ENCODE data around the gene LIPC. TPM values are rescaled to one million over a fixed set of nuclear protein-coding genes. Genes with fewer than 3 reads are reported as not detected.

Gene LIPC
- total RNA-seq, 1 donor from 2014 or later: 3.6 TPM

- intact Hi-C loops (cut with micrococcal nuclease): no loop called here
Measured at GRCh38 chr15:58406811-58407210, 25.0 kb upstream of the LIPC start.

GRCh38 chr15:58407236-58407775, 24.5 kb upstream of the LIPC start:
- intact Hi-C loops (cut with micrococcal nuclease): no loop called here

DNA sequence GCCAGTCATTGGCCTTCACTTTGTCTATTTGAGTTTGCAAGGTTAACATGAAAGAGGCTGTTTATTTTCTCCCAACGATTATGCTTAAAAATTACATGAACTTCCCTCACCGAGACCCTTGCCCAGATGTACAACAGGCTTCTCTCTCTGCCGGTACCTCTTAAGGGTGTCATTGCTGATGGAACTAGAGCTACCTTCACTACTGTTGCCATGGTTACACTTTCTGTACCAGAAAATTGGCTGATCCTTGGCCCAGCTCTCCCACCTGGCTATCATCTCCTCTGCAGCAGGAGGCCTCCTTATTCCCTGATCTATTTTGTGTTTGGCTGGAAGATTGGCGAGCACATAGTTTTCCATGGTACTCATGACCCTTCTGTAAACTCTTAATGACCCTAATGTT, 24.0 kb upstream of the LIPC start:
- intact Hi-C loops (cut with micrococcal nuclease): no loop called here

DNA sequence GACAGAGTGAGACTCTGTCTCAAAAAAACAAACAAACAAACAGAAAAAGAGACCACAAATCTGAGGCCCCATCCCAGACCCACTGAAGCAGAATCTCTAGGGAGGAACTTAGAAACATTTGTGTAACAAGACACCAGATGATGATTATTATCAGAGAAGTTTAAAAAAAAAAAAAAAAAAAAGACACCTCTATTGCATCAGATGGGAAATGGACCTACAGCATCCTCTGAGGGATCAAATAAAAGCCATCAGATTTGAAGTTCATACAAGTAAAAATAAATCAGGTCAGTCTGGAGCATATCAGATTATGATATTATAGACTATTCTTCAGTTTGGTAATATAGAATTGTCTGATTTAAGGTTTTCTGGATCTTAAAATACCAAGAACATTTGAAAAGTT, 21.9 kb upstream of the LIPC start:
- intact Hi-C loops (cut with micrococcal nuclease): loop anchor here (10.0 kb wide), 2 partner anchors 55 to 145 kb away; no protein-coding TSS in a partner anchor

- intact Hi-C loops (cut with micrococcal nuclease): loop anchor here (10.0 kb wide), 2 partner anchors 56 to 146 kb away; no protein-coding TSS in a partner anchor
Measured at GRCh38 chr15:58410353-58410752, 21.4 kb upstream of the LIPC start.

GRCh38 chr15:58413253-58413652, 18.5 kb upstream of the LIPC start:
- intact Hi-C loops (cut with micrococcal nuclease): loop anchor here (10.0 kb wide), 2 partner anchors 58 to 148 kb away; no protein-coding TSS in a partner anchor

GRCh38 chr15:58415636-58416035, 16.2 kb upstream of the LIPC start:
- intact Hi-C loops (cut with micrococcal nuclease): loop anchor here (10.0 kb wide), 2 partner anchors 61 to 151 kb away; no protein-coding TSS in a partner anchor

DNA sequence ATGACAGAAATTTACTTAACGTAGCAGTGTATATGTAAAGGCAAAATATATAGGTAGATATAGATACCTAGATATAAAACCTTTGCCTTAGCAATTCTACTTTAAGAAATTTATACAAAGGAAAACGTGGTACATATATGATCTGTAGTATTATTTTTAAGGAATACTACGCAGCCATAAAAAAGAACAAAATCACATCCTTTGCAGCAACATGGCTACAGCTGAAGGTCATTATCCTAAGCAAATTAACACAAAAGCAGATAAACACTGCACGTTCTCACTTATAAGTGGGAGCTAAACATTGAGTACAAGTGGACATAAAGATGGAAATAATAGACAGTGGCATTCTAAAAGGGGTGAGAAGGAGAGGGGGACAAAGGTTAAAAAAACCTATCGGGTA, 14.8 kb upstream of the LIPC start:
- intact Hi-C loops (cut with micrococcal nuclease): loop anchor here (10.0 kb wide), 2 partner anchors 62 to 152 kb away; no protein-coding TSS in a partner anchor

DNA sequence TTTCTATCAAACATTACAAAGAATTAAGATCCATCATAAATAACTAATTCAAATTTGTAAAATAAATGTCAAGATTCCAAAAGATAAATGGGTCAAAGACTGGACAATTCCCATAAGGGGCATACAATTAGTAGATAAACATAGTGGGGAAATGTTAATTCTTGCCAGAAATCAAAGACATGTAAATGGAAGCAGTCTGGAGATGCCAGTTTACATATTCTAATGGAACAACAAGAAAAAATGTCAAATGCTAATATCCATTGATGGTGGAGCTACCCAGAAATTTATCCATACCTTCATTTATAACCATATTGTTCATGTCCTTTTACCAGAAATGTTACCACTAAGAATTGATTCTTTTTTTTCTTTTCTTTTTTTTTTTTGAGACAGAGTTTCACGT, 13.7 kb upstream of the LIPC start:
- intact Hi-C loops (cut with micrococcal nuclease): loop anchor here (10.0 kb wide), 2 partner anchors 63 to 153 kb away; no protein-coding TSS in a partner anchor

DNA sequence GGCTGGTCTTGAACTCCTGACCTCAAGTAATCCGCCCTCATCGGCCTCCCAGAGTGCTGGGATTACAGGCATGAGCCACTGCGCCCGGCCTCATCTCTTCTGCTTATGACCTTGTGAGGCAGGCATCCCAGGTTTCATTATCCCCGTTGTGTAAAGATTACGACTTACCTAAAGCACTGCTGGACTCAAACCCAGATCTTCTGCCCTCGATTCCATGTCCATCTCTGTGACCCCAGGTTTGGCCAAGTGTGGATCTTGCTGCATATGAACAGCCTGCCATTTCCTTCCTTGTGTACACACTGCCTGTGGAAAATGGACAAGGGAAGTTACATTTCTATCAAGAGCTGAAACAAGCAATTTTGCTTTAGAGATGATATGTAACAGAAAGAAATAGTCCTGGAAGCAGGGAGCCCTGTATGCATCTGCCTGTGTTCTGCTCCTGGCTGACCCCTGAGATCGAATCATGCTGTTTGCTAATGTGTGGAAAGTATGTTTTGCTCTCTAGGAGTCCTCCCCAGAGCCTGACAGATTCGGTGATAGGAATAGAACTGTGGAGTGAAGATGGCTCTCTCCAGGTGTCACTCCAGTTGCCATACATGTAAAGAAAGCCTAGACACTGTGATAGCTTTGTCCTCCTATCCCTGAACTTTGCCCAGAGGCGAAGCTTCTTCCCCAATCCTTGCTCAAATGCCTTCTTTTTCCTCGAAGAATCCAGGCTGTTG, 11.8 kb upstream of the LIPC start:
- intact Hi-C loops (cut with micrococcal nuclease): loop anchor here (10.0 kb wide), 2 partner anchors 65 to 155 kb away; no protein-coding TSS in a partner anchor

DNA sequence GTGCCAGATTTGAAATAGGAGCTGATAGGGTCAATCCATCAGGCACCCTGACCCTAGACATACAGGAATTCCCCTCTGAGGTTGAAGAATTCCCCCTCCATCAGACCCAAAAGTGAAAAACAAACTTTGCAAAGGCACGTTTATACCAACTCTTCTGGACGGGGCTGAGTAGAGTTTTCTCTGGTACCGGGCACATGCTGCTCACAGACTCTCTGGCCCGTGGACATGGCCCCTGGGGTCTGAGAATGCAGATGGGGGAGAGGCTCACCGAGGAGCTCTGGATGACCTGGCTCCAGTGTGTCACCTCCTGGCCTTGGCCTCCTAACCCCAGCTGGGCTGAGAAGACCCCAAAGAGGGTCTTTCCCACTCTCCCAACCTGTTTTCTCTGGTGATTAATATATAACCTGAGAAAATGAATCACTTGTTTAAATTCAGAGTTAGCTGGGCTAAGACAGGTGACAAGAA, 11.2 kb upstream of the LIPC start:
- intact Hi-C loops (cut with micrococcal nuclease): no loop called here

DNA sequence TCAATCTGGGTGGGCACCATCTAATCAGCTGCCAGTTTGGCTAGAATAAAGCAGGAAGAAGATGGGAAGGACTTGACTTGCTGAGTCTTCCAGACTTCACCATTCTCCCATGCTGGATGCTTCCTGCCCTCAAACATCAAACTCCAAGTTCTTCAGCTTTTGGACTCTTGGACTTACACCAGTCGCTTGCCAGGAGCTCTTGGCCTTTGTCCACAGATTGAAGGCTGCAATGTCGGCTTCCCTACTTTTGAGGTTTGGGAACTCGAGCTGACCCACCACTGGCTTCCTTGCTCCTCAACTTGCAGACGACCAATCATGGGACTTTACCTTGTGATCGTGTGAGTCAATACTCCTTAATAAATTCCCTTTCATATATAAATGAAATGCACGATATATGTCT, 8.6 kb upstream of the LIPC start:
- intact Hi-C loops (cut with micrococcal nuclease): no loop called here

DNA sequence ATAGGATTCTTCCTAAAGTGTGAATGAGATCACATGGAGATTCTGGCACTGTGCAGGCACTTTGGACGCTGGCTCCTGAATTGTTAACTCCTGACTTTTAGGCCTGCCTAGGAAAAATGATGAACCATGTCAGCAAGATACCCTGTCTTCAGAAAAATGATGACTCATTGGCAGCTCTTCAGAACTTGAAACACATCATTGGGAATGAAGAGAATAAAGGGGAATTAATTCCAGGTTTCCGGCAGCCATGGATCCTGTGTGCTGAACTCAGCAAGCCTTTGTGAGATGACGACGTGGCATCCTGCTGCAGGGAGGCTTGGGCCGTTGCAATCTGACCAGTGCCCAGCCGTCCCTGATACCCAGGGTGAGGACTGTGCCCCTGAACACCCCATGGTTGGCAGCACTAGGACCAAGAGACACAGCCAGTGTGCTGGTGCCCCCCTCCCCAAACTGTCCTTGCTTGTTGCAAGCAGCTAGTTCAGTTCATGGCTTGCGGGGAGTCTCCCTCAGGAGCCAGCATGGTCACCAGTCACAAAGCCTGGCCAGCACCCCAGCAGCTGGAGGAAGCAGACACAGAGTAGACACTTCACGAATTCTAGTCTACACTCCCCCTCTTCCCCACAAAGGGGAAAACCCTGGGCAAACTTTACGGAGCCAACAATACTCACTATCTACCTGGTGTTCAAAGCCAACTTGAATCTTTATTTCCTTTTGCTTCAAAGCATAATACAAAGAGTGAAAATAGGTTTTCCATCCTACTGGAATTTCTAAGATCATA, 7.8 kb upstream of the LIPC start:
- intact Hi-C loops (cut with micrococcal nuclease): no loop called here

- intact Hi-C loops (cut with micrococcal nuclease): no loop called here
Measured at GRCh38 chr15:58424722-58425121, 7.1 kb upstream of the LIPC start.

- intact Hi-C loops (cut with micrococcal nuclease): no loop called here
Measured at GRCh38 chr15:58425185-58425584, 6.6 kb upstream of the LIPC start.

- intact Hi-C loops (cut with micrococcal nuclease): no loop called here
Measured at GRCh38 chr15:58425834-58426233, 6.0 kb upstream of the LIPC start.

- intact Hi-C loops (cut with micrococcal nuclease): no loop called here
Measured at GRCh38 chr15:58426501-58426900, 5.3 kb upstream of the LIPC start.

GRCh38 chr15:58427987-58428386, 3.8 kb upstream of the LIPC start:
- intact Hi-C loops (cut with micrococcal nuclease): no loop called here

DNA sequence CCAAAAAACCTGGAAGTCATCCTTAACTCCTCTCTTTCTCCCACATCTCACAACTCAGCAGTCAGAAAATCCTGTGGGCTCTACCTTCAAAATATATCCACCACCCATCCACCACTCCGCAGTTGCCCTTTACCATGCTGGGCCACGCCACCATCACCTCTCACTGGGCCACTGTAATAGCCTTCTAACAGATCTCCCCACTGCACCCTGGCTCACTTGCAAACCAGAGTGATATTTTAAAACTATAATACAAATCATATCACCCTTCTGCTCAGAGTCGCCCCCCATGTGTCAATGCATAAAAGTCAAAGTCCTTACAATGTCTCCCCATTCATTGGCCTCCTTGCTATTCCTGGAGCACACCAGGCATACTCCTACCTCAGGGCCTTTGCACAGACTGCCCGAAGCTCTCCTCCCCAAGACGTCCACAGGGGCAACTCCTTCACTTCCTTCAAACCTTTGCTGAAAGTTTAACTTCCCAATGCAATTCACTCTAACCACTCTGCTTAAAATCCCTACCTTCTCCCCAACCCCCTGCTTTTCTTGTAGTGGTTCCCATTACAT, 1.5 kb upstream of the LIPC start:
- intact Hi-C loops (cut with micrococcal nuclease): no loop called here

DNA sequence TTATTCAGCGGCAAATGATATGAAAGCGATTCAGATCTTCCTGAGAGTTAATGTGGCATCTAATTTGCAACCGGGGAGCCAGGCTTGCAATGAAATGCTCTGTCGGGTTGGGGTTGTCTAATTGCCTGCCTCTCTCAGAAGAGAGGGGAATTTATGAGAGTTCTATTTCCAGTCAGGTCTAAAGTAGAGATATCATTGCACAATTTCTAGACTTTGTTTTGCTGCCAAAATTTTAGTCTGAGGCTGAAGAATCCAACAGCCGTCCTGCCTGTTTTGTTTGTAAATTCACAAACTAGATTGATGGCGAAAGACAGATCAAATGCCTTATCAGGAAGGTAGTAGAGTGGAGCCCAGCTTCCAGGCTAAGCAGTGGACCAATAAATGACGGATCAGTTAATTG, 610 bp downstream of the LIPC start:
- intact Hi-C loops (cut with micrococcal nuclease): no loop called here

GRCh38 chr15:58433597-58434333, 2.0 kb downstream of the LIPC start:
- intact Hi-C loops (cut with micrococcal nuclease): no loop called here

Data from T-helper 2 cell treated with Interferon-gamma antibody and Interleukin-4, amounts not matched to agents 100 ng/mL and 5 ng/mL, for 36 hours (primary cell).